HepG2 (cell line): ENCODE measurements around the gene RNH1. TPM values are rescaled to one million over a fixed set of nuclear protein-coding genes. Genes with fewer than 3 reads are reported as not detected.
A peak's percentile ranks its signal among the peaks of the same experiment; 100 is the strongest.

Source experiments
- CHD4 ChIP-seq: fragments of 200-600 bp; sonication (generic); IDR thresholded peaks from 2 replicates; pipeline ENCODE4 v1.7.0; 2017; ENCODE audit warnings: mild to moderate bottlenecking, low read length, borderline replicate concordance
- GPN1 ChIP-seq: sonication (generic); formaldehyde crosslinking; IDR thresholded peaks from 2 replicates; pipeline ENCODE4 v1.5.1; 2020; ENCODE audit warnings: missing genetic modification reagents, borderline replicate concordance
- HNRNPUL1 ChIP-seq: fragments of 200-400 bp; formaldehyde crosslinking; IDR thresholded peaks from 2 replicates; pipeline ENCODE4 v1.6.1; 2017; ENCODE audit warnings: low read depth, mild to moderate bottlenecking, low read length, moderate library complexity
- JUN ChIP-seq: sonication (generic); formaldehyde crosslinking; IDR thresholded peaks from 2 replicates; pipeline ENCODE4 v1.4.0; 2020; ENCODE audit warnings: mild to moderate bottlenecking, missing genetic modification reagents
- MTA1 ChIP-seq: sonication (generic); formaldehyde crosslinking; IDR thresholded peaks from 2 replicates; pipeline ENCODE4 v1.4.0; 2020; ENCODE audit warnings: missing genetic modification reagents, mild to moderate bottlenecking, borderline replicate concordance
- NFYB ChIP-seq: sonication (generic); formaldehyde crosslinking; IDR thresholded peaks from 2 replicates; pipeline ENCODE4 v1.4.0; 2020; ENCODE audit warnings: missing genetic modification reagents
- NRL ChIP-seq: sonication (generic); formaldehyde crosslinking; IDR thresholded peaks from 2 replicates; pipeline ENCODE4 v1.5.0; 2020; ENCODE audit warnings: missing genetic modification reagents, mild to moderate bottlenecking, moderate library complexity, borderline replicate concordance
- PAF1 ChIP-seq: IDR thresholded peaks from 2 replicates; pipeline ENCODE4 v1.6.1; 2016; ENCODE audit warnings: missing genetic modification reagents, missing compliant biosample characterization
- RAD21 ChIP-seq: fragments of 450-650 bp; formaldehyde crosslinking; IDR thresholded peaks from 2 replicates; pipeline ENCODE4 v1.5.0; 2020; ENCODE audit warnings: mild to moderate bottlenecking
- ZFAT ChIP-seq: sonication (generic); formaldehyde crosslinking; conservative IDR thresholded peaks from 2 replicates; pipeline ENCODE4 v1.8.1; 2023; ENCODE audit warnings: missing genetic modification reagents, inconsistent platforms
- ZNF207 ChIP-seq: fragments of 450-650 bp; IDR thresholded peaks from 2 replicates; pipeline ENCODE4 v1.6.1; 2016; ENCODE audit warnings: antibody characterized with exemption, borderline replicate concordance
- ZNF34 ChIP-seq: sonication (generic); formaldehyde crosslinking; IDR thresholded peaks from 2 replicates; pipeline ENCODE4 v1.4.0; 2020; ENCODE audit warnings: mild to moderate bottlenecking, missing genetic modification reagents, borderline replicate concordance
- ZNF790 ChIP-seq: sonication (generic); formaldehyde crosslinking; IDR thresholded peaks from 2 replicates; pipeline ENCODE4 v1.8.0; 2022; ENCODE audit warnings: missing genetic modification reagents, mild to moderate bottlenecking, borderline replicate concordance
- ZNF879 ChIP-seq: sonication (generic); formaldehyde crosslinking; IDR thresholded peaks from 2 replicates; pipeline ENCODE4 v1.8.1; 2023; ENCODE audit warnings: missing genetic modification reagents
- ZSCAN21 ChIP-seq: sonication (generic); formaldehyde crosslinking; IDR thresholded peaks from 2 replicates; pipeline ENCODE4 v1.8.0; 2022; ENCODE audit warnings: mild to moderate bottlenecking, missing genetic modification reagents, moderate library complexity, borderline replicate concordance
- polyA plus RNA-seq, 8 experiments: library from polyadenylated mRNA; depleted of rRNA in 3 of 8; stranded (reverse) in 7 of 8; unstranded in 1 of 8; fragments of >200 nt; fragmentation: Illumina TruSeq in 4 of 8; extraction: Trizol in 4 of 8; gene quantifications; 2 replicates each; pipeline versions ENCODE4 v1.2.1 to v1.2.3, GENCODE V29; 2011 to 2016; ENCODE audit warnings: low read depth in 4 of 8, missing spikeins in 1 of 8, mixed read lengths in 1 of 8; ENCODE audit not compliant: insufficient read depth in 1 of 8
- total RNA-seq, 5 experiments: library from RNA; depleted of rRNA; stranded (reverse); fragments of >200 nt; fragmentation: Illumina TruSeq; extraction: Trizol; gene quantifications; 2 replicates each; pipeline ENCODE4 v1.2.3, GENCODE V29; 2016; ENCODE audit warnings: low read depth in 1 of 5
- TF ChIP-seq, protein P1 (sequence below), 2 experiments: sonication (generic) in 1 of 2; formaldehyde crosslinking in 1 of 2; IDR thresholded peaks; 2 replicates each; pipeline versions ENCODE4 v1.4.0 to v1.6.1; 2018 to 2020; ENCODE audit warnings: missing genetic modification reagents in 2 of 2, borderline replicate concordance in 1 of 2, low read depth in 1 of 2, mild to moderate bottlenecking in 1 of 2, missing biosample characterization in 1 of 2
- TF ChIP-seq, protein P2 (sequence below): sonication (generic); formaldehyde crosslinking; IDR thresholded peaks from 2 replicates; pipeline ENCODE4 v1.9.0; 2021; ENCODE audit warnings: missing genetic modification reagents, mild to moderate bottlenecking, borderline replicate concordance
- TF ChIP-seq, protein P3 (sequence below): sonication (generic); formaldehyde crosslinking; IDR thresholded peaks from 2 replicates; pipeline ENCODE4 v1.4.0; 2020; ENCODE audit warnings: missing genetic modification reagents
- TF ChIP-seq, protein P4 (sequence below): sonication (generic); formaldehyde crosslinking; IDR thresholded peaks from 2 replicates; pipeline ENCODE4 v1.8.0; 2022; ENCODE audit warnings: missing genetic modification reagents, mild to moderate bottlenecking, inconsistent platforms, borderline replicate concordance
- TF ChIP-seq, protein P5 (sequence below): IDR thresholded peaks from 2 replicates; pipeline ENCODE4 v1.6.1; 2016; ENCODE audit warnings: missing genetic modification reagents, missing compliant biosample characterization

The RNH1 gene
- total and polyA plus RNA-seq, 2 of the 13 experiments (the other 11 are each of a cell fraction or from before 2014, with no cell fraction given) = 36.0 to 74.1 TPM

DNA sequence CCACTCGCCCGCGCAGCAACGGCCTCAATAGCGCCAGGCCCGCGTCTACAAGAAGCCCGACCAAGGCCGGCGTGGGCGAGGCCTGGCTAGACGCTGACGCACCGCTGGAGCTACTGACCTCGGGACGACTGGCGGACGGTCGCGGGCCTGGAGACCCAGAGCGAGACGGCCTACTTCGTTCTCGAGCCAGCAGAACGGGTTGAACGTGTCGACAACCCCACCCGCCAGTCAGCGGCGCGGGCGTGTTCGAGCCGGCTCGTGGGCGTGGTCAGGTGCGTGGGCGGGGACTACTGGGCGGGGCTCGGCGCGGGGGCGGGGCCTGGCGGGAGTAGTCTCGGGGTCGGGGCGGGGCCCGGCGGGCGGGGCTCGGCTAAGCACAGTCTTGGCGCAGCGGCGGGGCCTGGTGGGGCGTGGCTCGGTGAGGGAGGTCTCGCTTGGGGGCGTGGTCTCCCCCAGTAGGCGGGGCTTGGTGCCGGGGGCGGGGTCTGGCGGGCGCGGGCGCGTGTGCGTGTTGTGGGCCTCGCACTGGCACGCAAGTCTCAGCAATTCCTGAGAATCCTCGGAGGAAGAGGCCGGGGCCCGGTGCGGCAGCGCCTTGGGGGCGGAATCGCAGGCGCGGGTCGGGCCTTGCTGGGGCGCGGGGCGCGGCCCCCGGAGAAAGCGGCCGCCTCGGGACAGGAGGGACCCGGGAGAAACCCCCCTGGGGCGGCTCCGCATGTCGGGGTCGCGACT is at the start of gene RNH1 (continued):
- TF ChIP-seq, protein P1, sequence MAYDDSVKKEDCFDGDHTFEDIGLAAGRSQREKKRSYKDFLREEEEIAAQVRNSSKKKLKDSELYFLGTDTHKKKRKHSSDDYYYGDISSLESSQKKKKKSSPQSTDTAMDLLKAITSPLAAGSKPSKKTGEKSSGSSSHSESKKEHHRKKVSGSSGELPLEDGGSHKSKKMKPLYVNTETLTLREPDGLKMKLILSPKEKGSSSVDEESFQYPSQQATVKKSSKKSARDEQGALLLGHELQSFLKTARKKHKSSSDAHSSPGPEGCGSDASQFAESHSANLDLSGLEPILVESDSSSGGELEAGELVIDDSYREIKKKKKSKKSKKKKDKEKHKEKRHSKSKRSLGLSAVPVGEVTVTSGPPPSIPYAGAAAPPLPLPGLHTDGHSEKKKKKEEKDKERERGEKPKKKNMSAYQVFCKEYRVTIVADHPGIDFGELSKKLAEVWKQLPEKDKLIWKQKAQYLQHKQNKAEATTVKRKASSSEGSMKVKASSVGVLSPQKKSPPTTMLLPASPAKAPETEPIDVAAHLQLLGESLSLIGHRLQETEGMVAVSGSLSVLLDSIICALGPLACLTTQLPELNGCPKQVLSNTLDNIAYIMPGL (CRISPR knock-in tag; IDR thresholded peaks at IDR 0.05; ENCODE audit: borderline replicate concordance in 1 of 2, low read depth in 1 of 2) = no peak
- TF ChIP-seq NRL (0 out of 2 replicates have a peak, but pooled peaks have one; percentile 20), ZNF34 (CRISPR knock-in tag) (no peak), HNRNPUL1 (no peak), PAF1 (CRISPR knock-in tag) (no peak), ZSCAN21 (CRISPR knock-in tag) (peak; percentile 63; the same call in 1 of the 2 replicates), CHD4 (no peak), NFYB (CRISPR knock-in tag) (no peak), JUN (CRISPR knock-in tag) (no peak), ZNF207 (no peak), MTA1 (0 out of 2 replicates have a peak, but pooled peaks have one; percentile 2), RAD21 (CRISPR knock-in tag) (no peak; the same call in 1 of the 2 replicates), ZNF790 (CRISPR knock-in tag) (no peak), ZFAT (no peak), GPN1 (CRISPR knock-in tag) (no peak), ZNF879 (no peak)
- TF ChIP-seq, protein P2, sequence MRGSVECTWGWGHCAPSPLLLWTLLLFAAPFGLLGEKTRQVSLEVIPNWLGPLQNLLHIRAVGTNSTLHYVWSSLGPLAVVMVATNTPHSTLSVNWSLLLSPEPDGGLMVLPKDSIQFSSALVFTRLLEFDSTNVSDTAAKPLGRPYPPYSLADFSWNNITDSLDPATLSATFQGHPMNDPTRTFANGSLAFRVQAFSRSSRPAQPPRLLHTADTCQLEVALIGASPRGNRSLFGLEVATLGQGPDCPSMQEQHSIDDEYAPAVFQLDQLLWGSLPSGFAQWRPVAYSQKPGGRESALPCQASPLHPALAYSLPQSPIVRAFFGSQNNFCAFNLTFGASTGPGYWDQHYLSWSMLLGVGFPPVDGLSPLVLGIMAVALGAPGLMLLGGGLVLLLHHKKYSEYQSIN (CRISPR knock-in tag) = peak; percentile 72; the same call in 1 of the 2 replicates
- TF ChIP-seq, protein P3, sequence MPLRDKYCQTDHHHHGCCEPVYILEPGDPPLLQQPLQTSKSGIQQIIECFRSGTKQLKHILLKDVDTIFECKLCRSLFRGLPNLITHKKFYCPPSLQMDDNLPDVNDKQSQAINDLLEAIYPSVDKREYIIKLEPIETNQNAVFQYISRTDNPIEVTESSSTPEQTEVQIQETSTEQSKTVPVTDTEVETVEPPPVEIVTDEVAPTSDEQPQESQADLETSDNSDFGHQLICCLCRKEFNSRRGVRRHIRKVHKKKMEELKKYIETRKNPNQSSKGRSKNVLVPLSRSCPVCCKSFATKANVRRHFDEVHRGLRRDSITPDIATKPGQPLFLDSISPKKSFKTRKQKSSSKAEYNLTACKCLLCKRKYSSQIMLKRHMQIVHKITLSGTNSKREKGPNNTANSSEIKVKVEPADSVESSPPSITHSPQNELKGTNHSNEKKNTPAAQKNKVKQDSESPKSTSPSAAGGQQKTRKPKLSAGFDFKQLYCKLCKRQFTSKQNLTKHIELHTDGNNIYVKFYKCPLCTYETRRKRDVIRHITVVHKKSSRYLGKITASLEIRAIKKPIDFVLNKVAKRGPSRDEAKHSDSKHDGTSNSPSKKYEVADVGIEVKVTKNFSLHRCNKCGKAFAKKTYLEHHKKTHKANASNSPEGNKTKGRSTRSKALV (CRISPR knock-in tag) = no peak
- TF ChIP-seq, protein P4, sequence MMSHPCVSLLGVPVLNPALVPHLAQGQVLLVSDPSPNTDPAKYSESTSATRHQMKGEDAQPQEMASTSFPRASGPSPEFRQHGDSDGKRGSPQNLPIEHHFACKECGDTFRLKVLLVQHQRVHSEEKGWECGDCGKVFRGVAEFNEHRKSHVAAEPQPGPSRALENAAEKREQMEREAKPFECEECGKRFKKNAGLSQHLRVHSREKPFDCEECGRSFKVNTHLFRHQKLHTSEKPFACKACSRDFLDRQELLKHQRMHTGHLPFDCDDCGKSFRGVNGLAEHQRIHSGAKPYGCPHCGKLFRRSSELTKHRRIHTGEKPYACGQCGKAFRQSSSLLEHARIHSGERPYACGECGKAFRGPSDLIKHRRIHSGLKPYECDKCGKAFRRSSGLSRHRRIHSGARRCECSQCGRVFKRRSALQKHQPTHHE (CRISPR knock-in tag) = peak; percentile 12; the same call in 1 of the 2 replicates
- TF ChIP-seq, protein P5, sequence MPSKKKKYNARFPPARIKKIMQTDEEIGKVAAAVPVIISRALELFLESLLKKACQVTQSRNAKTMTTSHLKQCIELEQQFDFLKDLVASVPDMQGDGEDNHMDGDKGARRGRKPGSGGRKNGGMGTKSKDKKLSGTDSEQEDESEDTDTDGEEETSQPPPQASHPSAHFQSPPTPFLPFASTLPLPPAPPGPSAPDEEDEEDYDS (CRISPR knock-in tag) = peak; percentile 37; the same call in 1 of the 2 replicates
